Measurements from ENCODE around the gene NDE1.

DNA sequence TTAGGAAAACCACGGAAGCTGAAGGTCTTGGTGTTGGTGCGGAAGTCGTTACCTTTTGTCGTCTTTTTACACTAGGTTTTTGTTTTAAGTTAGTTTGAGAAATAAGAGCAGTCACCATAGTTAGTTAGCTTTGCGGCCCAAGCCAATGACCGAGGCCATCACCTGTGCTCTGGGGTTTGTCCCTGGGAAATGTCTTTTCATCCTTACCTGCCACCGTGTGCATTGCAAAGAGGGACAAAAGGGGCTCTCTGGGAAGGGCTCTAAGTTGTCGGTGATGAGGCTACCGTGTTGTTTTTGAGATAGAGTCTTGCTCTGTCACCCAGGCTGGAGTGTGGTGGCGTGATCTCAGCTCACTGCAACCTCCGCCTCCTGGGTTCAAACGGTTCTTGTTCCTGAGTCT lies 49.8 kb downstream of the NDE1 start:
- TF ChIP-seq, protein P1, sequence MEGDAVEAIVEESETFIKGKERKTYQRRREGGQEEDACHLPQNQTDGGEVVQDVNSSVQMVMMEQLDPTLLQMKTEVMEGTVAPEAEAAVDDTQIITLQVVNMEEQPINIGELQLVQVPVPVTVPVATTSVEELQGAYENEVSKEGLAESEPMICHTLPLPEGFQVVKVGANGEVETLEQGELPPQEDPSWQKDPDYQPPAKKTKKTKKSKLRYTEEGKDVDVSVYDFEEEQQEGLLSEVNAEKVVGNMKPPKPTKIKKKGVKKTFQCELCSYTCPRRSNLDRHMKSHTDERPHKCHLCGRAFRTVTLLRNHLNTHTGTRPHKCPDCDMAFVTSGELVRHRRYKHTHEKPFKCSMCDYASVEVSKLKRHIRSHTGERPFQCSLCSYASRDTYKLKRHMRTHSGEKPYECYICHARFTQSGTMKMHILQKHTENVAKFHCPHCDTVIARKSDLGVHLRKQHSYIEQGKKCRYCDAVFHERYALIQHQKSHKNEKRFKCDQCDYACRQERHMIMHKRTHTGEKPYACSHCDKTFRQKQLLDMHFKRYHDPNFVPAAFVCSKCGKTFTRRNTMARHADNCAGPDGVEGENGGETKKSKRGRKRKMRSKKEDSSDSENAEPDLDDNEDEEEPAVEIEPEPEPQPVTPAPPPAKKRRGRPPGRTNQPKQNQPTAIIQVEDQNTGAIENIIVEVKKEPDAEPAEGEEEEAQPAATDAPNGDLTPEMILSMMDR (IDR thresholded peaks at IDR 0.05), result no peak
- no peak for TF ChIP-seq POLR2A (IDR thresholded peaks at IDR 0.05)
